GM13977 (cell line): Measurements from ENCODE around the gene CKAP2.
A peak's percentile ranks its signal among the peaks of the same experiment; 100 is the strongest.

Experiments
- DNase-seq: peaks from one replicate; pipeline ENCODE4 v3.0.0; 2012; ENCODE audit warnings: low spot score
- CTCF ChIP-seq: IDR thresholded peaks from 2 replicates; pipeline ENCODE4 v1.5.1; 2012; ENCODE audit warnings: mild to moderate bottlenecking, control low read depth; ENCODE audit not compliant: insufficient read depth; ENCODE audit errors: extremely low read depth, missing control alignments
- in situ Hi-C: fragments of 300-500 bp; cut with MboI; formaldehyde crosslinking; loops from one replicate; pipeline ENCODE4 v1.12.0; 2022; ENCODE audit warnings: low sequenced_read_pairs, low pct_unique_long_range_greater_than_20kb, mixed read lengths, inconsistent platforms; ENCODE audit not compliant: unreplicated experiment

The CKAP2 gene

GRCh38 chr13:52451135-52451804 lies 4.0 kb upstream of the CKAP2 start:
- in situ Hi-C loops = no loop called here
- DNase-seq = no peak
- TF ChIP-seq CTCF = no peak

GRCh38 chr13:52452470-52452869 lies 2.8 kb upstream of the CKAP2 start:
- no peak for DNase-seq
- in situ Hi-C loops = no loop called here
- no peak for TF ChIP-seq CTCF

- no peak for TF ChIP-seq CTCF
- in situ Hi-C loops = no loop called here
- DNase-seq = peak; percentile 60
Measured at GRCh38 chr13:52454459-52454819, 839 bp upstream of the CKAP2 start.

- DNase-seq = peak; percentile 76
- in situ Hi-C loops = no loop called here
Measured at GRCh38 chr13:52455677-52456041, 381 bp downstream of the CKAP2 start.

GRCh38 chr13:52459668-52460067 lies 4.4 kb downstream of the CKAP2 start:
- in situ Hi-C loops = no loop called here

More at GRCh38 chr13:52455677-52456041, 381 bp downstream of the CKAP2 start:
- TF ChIP-seq CTCF = no peak

GRCh38 chr13:52461265-52461664 lies 6.0 kb downstream of the CKAP2 start:
- in situ Hi-C loops = no loop called here
- no peak for DNase-seq
- TF ChIP-seq CTCF = no peak

More at GRCh38 chr13:52459668-52460067, 4.4 kb downstream of the CKAP2 start:
- no peak for DNase-seq
- TF ChIP-seq CTCF = no peak
